HepG2 (cell line): ENCODE measurements around the gene SAC3D1. TPM values are rescaled to one million over a fixed set of nuclear protein-coding genes. Genes with fewer than 3 reads are reported as not detected.
A peak's percentile ranks its signal among the peaks of the same experiment; 100 is the strongest.

Source experiments
- ATF5 ChIP-seq: sonication (generic); formaldehyde crosslinking; IDR thresholded peaks from 2 replicates; pipeline ENCODE4 v1.4.0; 2020; ENCODE audit warnings: mild to moderate bottlenecking, low read depth, missing genetic modification reagents
- IKZF5 ChIP-seq: IDR thresholded peaks from 2 replicates; pipeline ENCODE4 v1.6.1; 2018; ENCODE audit warnings: missing genetic modification reagents, mild to moderate bottlenecking, missing compliant biosample characterization
- RXRB ChIP-seq: IDR thresholded peaks from 2 replicates; pipeline ENCODE4 v1.6.1; 2016; ENCODE audit warnings: borderline replicate concordance, missing genetic modification reagents, missing compliant biosample characterization
- SP2 ChIP-seq: sonication (generic); formaldehyde crosslinking; IDR thresholded peaks from 2 replicates; pipeline ENCODE4 v1.5.1; 2020; ENCODE audit warnings: mild to moderate bottlenecking, missing genetic modification reagents
- TOPORS ChIP-seq: sonication (generic); formaldehyde crosslinking; IDR thresholded peaks from 2 replicates; pipeline ENCODE4 v1.8.0; 2023; ENCODE audit warnings: mild to moderate bottlenecking, missing genetic modification reagents
- WIZ ChIP-seq: sonication (generic); formaldehyde crosslinking; IDR thresholded peaks from 2 replicates; pipeline ENCODE4 v1.5.1; 2020; ENCODE audit warnings: mild to moderate bottlenecking, missing genetic modification reagents
- ZNF296 ChIP-seq: sonication (generic); formaldehyde crosslinking; conservative IDR thresholded peaks from 2 replicates; pipeline ENCODE4 v1.5.0; 2020; ENCODE audit warnings: mild to moderate bottlenecking, missing genetic modification reagents
- ZNF407 ChIP-seq: sonication (generic); formaldehyde crosslinking; IDR thresholded peaks from one replicate; pipeline ENCODE4 v1.5.1; 2020; ENCODE audit warnings: mild to moderate bottlenecking, missing genetic modification reagents; ENCODE audit errors: not compliant biosample characterization
- ZNF501 ChIP-seq: sonication (generic); formaldehyde crosslinking; IDR thresholded peaks from 2 replicates; pipeline ENCODE4 v1.5.1; 2020; ENCODE audit warnings: mild to moderate bottlenecking, moderate library complexity, missing genetic modification reagents
- ZSCAN31 ChIP-seq: sonication (generic); formaldehyde crosslinking; IDR thresholded peaks from 2 replicates; pipeline ENCODE4 v1.5.0; 2020; ENCODE audit warnings: low read depth, mild to moderate bottlenecking, missing genetic modification reagents
- ZXDC ChIP-seq: sonication (generic); formaldehyde crosslinking; IDR thresholded peaks from 2 replicates; pipeline ENCODE4 v1.5.0; 2020; ENCODE audit warnings: mild to moderate bottlenecking, missing genetic modification reagents
- polyA plus RNA-seq, 8 experiments: library from polyadenylated mRNA; depleted of rRNA in 3 of 8; stranded (reverse) in 7 of 8; unstranded in 1 of 8; fragments of >200 nt; fragmentation: Illumina TruSeq in 4 of 8; extraction: Trizol in 4 of 8; gene quantifications; 2 replicates each; pipeline versions ENCODE4 v1.2.1 to v1.2.3, GENCODE V29; 2011 to 2016; ENCODE audit warnings: low read depth in 4 of 8, missing spikeins in 1 of 8, mixed read lengths in 1 of 8; ENCODE audit not compliant: insufficient read depth in 1 of 8
- total RNA-seq, 5 experiments: library from RNA; depleted of rRNA; stranded (reverse); fragments of >200 nt; fragmentation: Illumina TruSeq; extraction: Trizol; gene quantifications; 2 replicates each; pipeline ENCODE4 v1.2.3, GENCODE V29; 2016; ENCODE audit warnings: low read depth in 1 of 5
- TF ChIP-seq, protein P1 (sequence below): sonication (generic); formaldehyde crosslinking; IDR thresholded peaks from 2 replicates; pipeline ENCODE4 v1.4.0; 2020; ENCODE audit warnings: mild to moderate bottlenecking, missing genetic modification reagents

SAC3D1 gene
- total and polyA plus RNA-seq, 2 of the 13 experiments (the other 11 are each of a cell fraction or from before 2014, with no cell fraction given), result 7.4 to 36.3 TPM

- TF ChIP-seq IKZF5 (CRISPR knock-in tag) (no peak), ATF5 (CRISPR knock-in tag) (0 out of 2 replicates have a peak, but pooled peaks have one; percentile 57), TOPORS (CRISPR knock-in tag) (peak; percentile 52; the same call in 1 of the 2 replicates), ZNF296 (CRISPR knock-in tag) (0 out of 2 replicates have a peak, but pooled peaks have one; percentile 48), WIZ (CRISPR knock-in tag) (0 out of 2 replicates have a peak, but pooled peaks have one; percentile 57), ZNF407 (CRISPR knock-in tag) (peak; percentile 49), SP2 (peak; percentile 94), ZNF501 (peak; percentile 41; the same call in 1 of the 2 replicates), ZXDC (CRISPR knock-in tag) (no peak; the same call in 1 of the 2 replicates), RXRB (CRISPR knock-in tag) (peak; percentile 34), ZSCAN31 (peak; percentile 63; the same call in 1 of the 2 replicates)
- TF ChIP-seq, protein P1, sequence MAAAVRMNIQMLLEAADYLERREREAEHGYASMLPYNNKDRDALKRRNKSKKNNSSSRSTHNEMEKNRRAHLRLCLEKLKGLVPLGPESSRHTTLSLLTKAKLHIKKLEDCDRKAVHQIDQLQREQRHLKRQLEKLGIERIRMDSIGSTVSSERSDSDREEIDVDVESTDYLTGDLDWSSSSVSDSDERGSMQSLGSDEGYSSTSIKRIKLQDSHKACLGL (CRISPR knock-in tag), result peak; percentile 66
Observed at GRCh38 chr11:65013888-65014725, 26.9 kb upstream of the SAC3D1 start, which contains the start of gene ARL2 (continued).
